ENCODE data around the gene TRMT61B.

Gene TRMT61B

DNA sequence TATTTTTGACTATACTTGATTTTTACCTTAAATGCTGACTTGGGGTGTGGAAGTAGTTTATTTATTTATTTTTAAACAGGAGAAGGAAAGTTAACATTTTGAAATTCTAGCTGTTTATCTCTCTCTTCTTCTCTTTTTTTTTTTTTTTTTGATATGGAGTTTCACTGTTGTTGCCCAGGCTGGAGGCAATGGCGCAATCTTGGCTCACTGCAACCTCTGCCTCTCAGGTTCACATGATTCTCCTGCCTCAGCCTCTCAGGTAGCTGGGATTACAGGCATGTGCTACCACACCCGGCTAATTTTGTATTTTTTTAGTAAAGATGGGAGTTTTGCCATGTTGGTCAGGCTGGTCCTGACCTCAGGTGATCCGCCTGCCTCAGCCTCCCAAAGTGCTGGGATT lies 35.4 kb upstream of the TRMT61B start:
- no peak overlapping the region for H3K4me3 ChIP-seq (ENCODE audit: control insufficient read depth in 1 of 7, extremely low read depth in 1 of 7, insufficient read depth in 4 of 7, low read depth in 2 of 7, low read length in 6 of 7)
- POLR2A ChIA-PET = no interaction called here
- H3K36me3 ChIP-seq (ENCODE audit: control insufficient read depth in 4 of 4, insufficient read depth in 4 of 4, low read length in 3 of 4) = peaks cover 32 to 73% (median 54%) of the 10 kb centered on the region in 4 experiments
- CTCF ChIA-PET = interaction anchor here (1.1 kb wide), 1 partner anchor 18 kb away, joined by 3 read pairs; no protein-coding TSS in a partner anchor
- no peaks in the 10 kb centered on the region for H3K27me3 ChIP-seq (replicated peaks in 2 of 5; ENCODE audit: control insufficient read depth in 4 of 5, insufficient read depth in 5 of 5, low read length in 4 of 5)
- no peak for DNase-seq
- 100% methylated on average over 1 of the region's 3 CpGs for WGBS (ENCODE audit: insufficient coverage)
- no peaks in the 10 kb centered on the region for H3K9me3 ChIP-seq (ENCODE audit: control extremely low read depth in 1 of 5, control insufficient read depth in 4 of 5, insufficient read depth in 2 of 5, low read depth in 1 of 5, low read length in 4 of 5)
- H3K4me1 ChIP-seq (ENCODE audit: control extremely low read depth in 1 of 4, control insufficient read depth in 4 of 4, insufficient read depth in 4 of 4, low read length in 3 of 4) = no peaks in the 10 kb centered on the region
- H3K27ac ChIP-seq (ENCODE audit: insufficient read depth in 1 of 2, low read depth in 1 of 2, low read length in 2 of 2, poor library complexity in 1 of 2, severe bottlenecking in 2 of 2) = no peak overlapping the region

DNA sequence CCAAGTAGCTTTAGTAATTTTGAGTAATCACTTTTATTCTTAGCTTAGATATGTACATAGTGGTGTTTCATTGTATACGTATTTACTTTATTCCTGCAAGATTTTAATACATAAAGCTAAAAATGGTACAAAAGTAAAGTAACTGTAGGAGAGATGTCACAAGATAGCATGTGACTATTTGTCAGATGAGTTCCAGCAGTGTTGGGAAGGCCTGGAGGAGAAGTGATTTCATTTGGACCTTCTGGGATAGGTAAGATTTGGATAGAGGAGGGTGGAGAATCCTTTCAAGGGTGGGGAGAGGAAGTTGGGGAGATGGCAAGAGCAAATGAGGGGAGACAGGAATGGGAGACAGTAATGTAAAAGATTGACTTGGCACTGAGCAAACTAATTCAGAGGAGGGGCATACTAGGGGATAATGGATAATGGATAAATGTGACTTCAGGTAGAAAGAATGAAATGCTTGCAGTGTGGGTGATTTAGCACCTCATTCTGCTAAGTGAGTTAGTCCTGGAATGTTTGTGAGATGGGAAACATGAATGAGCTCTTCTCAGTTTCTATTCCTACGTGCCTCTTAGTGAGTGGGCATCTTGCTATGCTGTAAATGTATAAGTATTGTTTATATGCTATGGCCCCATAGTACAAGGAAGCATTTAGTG lies 34.8 kb upstream of the TRMT61B start:
- ChIA-PET CTCF (interaction anchor here (0.7 to 1.1 kb wide), 2 partner anchors 10 to 19 kb away, joined by 3 read pairs; partner anchors contain the start of gene WDR43), POLR2A (no interaction called here)
- H3K27me3 ChIP-seq (replicated peaks in 2 of 5; ENCODE audit: control insufficient read depth in 4 of 5, insufficient read depth in 5 of 5, low read length in 4 of 5) = no peaks in the 10 kb centered on the region
- WGBS (ENCODE audit: insufficient coverage) = no CpG with 5 or more reads among the region's 2 CpGs
- no peak overlapping the region for H3K4me3 ChIP-seq (ENCODE audit: control insufficient read depth in 1 of 7, extremely low read depth in 1 of 7, insufficient read depth in 4 of 7, low read depth in 2 of 7, low read length in 6 of 7)
- H3K4me1 ChIP-seq (ENCODE audit: control extremely low read depth in 1 of 4, control insufficient read depth in 4 of 4, insufficient read depth in 4 of 4, low read length in 3 of 4) = no peaks in the 10 kb centered on the region
- peaks cover 31 to 69% (median 52%) of the 10 kb centered on the region in 4 experiments for H3K36me3 ChIP-seq (ENCODE audit: control insufficient read depth in 4 of 4, insufficient read depth in 4 of 4, low read length in 3 of 4)
- H3K27ac ChIP-seq (ENCODE audit: insufficient read depth in 1 of 2, low read depth in 1 of 2, low read length in 2 of 2, poor library complexity in 1 of 2, severe bottlenecking in 2 of 2) = no peak overlapping the region
- DNase-seq = no peak
- H3K9me3 ChIP-seq (ENCODE audit: control extremely low read depth in 1 of 5, control insufficient read depth in 4 of 5, insufficient read depth in 2 of 5, low read depth in 1 of 5, low read length in 4 of 5) = no peaks in the 10 kb centered on the region

DNA sequence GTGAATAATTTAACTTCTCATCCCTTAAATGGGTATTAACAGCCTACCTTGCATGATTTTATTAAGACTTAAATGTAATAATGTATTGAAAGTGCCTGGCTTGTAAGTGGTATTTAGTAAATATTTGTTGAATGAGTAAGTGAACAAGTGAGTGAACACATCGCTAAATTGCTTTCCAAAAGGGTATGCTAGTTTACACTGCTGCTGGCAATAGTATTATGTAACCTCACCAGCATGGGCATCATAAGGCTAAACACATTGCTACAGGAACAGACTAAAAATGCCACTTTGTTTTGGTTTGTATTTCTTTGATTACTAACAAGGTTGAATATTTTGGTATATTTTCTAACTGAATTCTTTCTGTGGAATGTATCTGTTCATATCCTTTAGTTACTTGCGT lies 34.2 kb upstream of the TRMT61B start:
- peaks cover 30 to 64% (median 46%) of the 10 kb centered on the region in 4 experiments for H3K36me3 ChIP-seq (ENCODE audit: control insufficient read depth in 4 of 4, insufficient read depth in 4 of 4, low read length in 3 of 4)

DNA sequence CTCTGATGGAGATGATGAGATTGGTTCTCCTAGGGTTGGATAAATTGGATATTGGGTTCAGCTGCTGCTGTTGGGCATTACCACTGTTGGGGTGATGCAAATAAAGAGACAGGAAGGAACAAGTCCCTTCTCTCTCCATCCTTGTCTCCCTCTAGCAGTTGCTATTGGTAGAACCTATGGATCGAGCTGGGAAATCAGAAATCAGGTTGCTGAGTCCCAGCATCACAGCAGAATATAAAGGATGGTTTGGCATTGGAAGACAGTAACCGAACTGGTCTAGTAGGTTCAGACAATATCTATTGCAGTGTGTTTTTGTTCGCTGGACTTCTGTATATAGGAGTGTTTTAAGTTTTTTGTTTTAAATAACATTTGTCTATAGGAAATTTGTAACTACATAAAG lies 32.5 kb upstream of the TRMT61B start:
- CTCF ChIA-PET = no interaction called here
- WGBS (ENCODE audit: insufficient coverage) = 92% methylated on average over 2 of the region's 3 CpGs
- Histone ChIP-seq H3K27ac (ENCODE audit: insufficient read depth in 1 of 2, low read depth in 1 of 2, low read length in 2 of 2, poor library complexity in 1 of 2, severe bottlenecking in 2 of 2) (no peak overlapping the region), H3K27me3 (replicated peaks in 2 of 5; ENCODE audit: control insufficient read depth in 4 of 5, insufficient read depth in 5 of 5, low read length in 4 of 5) (no peaks in the 10 kb centered on the region), H3K36me3 (ENCODE audit: control insufficient read depth in 4 of 4, insufficient read depth in 4 of 4, low read length in 3 of 4) (peaks cover 23 to 48% (median 35%) of the 10 kb centered on the region in 4 experiments), H3K9me3 (ENCODE audit: control extremely low read depth in 1 of 5, control insufficient read depth in 4 of 5, insufficient read depth in 2 of 5, low read depth in 1 of 5, low read length in 4 of 5) (no peaks in the 10 kb centered on the region), H3K4me3 (ENCODE audit: control insufficient read depth in 1 of 7, extremely low read depth in 1 of 7, insufficient read depth in 4 of 7, low read depth in 2 of 7, low read length in 6 of 7) (no peak overlapping the region), H3K4me1 (ENCODE audit: control extremely low read depth in 1 of 4, control insufficient read depth in 4 of 4, insufficient read depth in 4 of 4, low read length in 3 of 4) (peaks cover 0 to 15% (median 5%) of the 10 kb centered on the region in 4 experiments)
- POLR2A ChIA-PET = interaction anchor here (0.6 kb wide), 1 partner anchor 32 kb away, joined by 3 read pairs; the partner anchor contains the start of gene TRMT61B
- DNase-seq = no peak

More for the DNA sequence above, 34.2 kb upstream of the TRMT61B start:
- 100% methylated on average over 1 of the region's 2 CpGs for WGBS (ENCODE audit: insufficient coverage)
- H3K9me3 ChIP-seq (ENCODE audit: control extremely low read depth in 1 of 5, control insufficient read depth in 4 of 5, insufficient read depth in 2 of 5, low read depth in 1 of 5, low read length in 4 of 5) = no peaks in the 10 kb centered on the region
- H3K27ac ChIP-seq (ENCODE audit: insufficient read depth in 1 of 2, low read depth in 1 of 2, low read length in 2 of 2, poor library complexity in 1 of 2, severe bottlenecking in 2 of 2) = no peak overlapping the region
- peaks cover 0 to under 1% (median 0%) of the 10 kb centered on the region in 4 experiments for H3K4me1 ChIP-seq (ENCODE audit: control extremely low read depth in 1 of 4, control insufficient read depth in 4 of 4, insufficient read depth in 4 of 4, low read length in 3 of 4)
- CTCF ChIA-PET = interaction anchor here (0.7 kb wide), 1 partner anchor 10 kb away, joined by 3 read pairs; the partner anchor contains the start of gene WDR43
- POLR2A ChIA-PET = no interaction called here
- no peak for DNase-seq
- H3K27me3 ChIP-seq (replicated peaks in 2 of 5; ENCODE audit: control insufficient read depth in 4 of 5, insufficient read depth in 5 of 5, low read length in 4 of 5) = no peaks in the 10 kb centered on the region
- no peak overlapping the region for H3K4me3 ChIP-seq (ENCODE audit: control insufficient read depth in 1 of 7, extremely low read depth in 1 of 7, insufficient read depth in 4 of 7, low read depth in 2 of 7, low read length in 6 of 7)

DNA sequence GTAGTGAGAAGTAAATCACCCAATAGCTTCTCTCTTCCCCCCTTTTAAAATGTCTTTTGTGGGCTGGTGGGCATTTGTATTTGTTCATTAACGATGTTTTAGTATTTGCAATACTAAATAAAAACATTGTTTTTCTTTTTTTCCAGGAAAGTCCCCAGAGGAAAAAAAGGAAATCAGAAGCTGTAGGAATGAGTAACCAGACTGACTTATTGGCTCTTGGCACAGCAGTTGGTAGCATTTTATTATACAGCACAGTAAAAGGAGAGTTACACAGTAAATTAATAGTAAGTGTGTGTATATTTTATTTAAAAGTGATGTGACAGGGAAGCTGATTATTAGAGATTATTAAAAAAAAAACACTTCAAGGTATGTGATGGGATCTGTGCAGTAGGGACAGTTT lies 31.7 kb upstream of the TRMT61B start:
- no peak for DNase-seq
- H3K4me3 ChIP-seq (ENCODE audit: control insufficient read depth in 1 of 7, extremely low read depth in 1 of 7, insufficient read depth in 4 of 7, low read depth in 2 of 7, low read length in 6 of 7) = no peak overlapping the region
- ChIA-PET POLR2A (interaction anchor here (0.6 kb wide), 1 partner anchor 46 kb away, joined by 3 read pairs; no protein-coding TSS in a partner anchor), CTCF (interaction anchor here (1.3 kb wide), 1 partner anchor 8 kb away, joined by 4 read pairs; no protein-coding TSS in a partner anchor)
- H3K4me1 ChIP-seq (ENCODE audit: control extremely low read depth in 1 of 4, control insufficient read depth in 4 of 4, insufficient read depth in 4 of 4, low read length in 3 of 4) = peaks cover 2 to 23% (median 10%) of the 10 kb centered on the region in 4 experiments
- no peaks in the 10 kb centered on the region for H3K27me3 ChIP-seq (replicated peaks in 2 of 5; ENCODE audit: control insufficient read depth in 4 of 5, insufficient read depth in 5 of 5, low read length in 4 of 5)
- no peak overlapping the region for H3K27ac ChIP-seq (ENCODE audit: insufficient read depth in 1 of 2, low read depth in 1 of 2, low read length in 2 of 2, poor library complexity in 1 of 2, severe bottlenecking in 2 of 2)
- H3K36me3 ChIP-seq (ENCODE audit: control insufficient read depth in 4 of 4, insufficient read depth in 4 of 4, low read length in 3 of 4) = peaks cover 18 to 44% (median 31%) of the 10 kb centered on the region in 4 experiments
- no peaks in the 10 kb centered on the region for H3K9me3 ChIP-seq (ENCODE audit: control extremely low read depth in 1 of 5, control insufficient read depth in 4 of 5, insufficient read depth in 2 of 5, low read depth in 1 of 5, low read length in 4 of 5)
- WGBS (ENCODE audit: insufficient coverage) = no CpG with 5 or more reads among the region's 1 CpG

DNA sequence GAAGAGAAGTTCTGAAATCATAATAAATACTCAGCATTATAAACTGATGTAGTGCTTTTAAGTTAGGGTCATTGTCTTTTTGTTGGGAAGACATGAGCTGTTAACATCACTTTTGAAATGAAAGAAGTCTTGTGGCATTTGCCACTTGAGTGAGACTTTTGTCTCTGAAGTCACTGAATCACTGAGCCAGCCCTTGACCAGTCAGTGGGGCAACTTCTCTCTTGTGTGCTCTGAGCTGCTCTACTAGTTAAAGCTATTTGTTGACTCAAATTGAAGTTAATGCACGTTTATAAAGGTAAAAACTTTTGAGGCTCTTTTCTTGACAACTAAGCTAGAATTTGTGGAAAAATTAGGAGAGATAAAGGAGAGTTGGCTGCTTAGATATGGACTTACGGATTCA lies 31.1 kb upstream of the TRMT61B start:
- Histone ChIP-seq H3K9me3 (ENCODE audit: control extremely low read depth in 1 of 5, control insufficient read depth in 4 of 5, insufficient read depth in 2 of 5, low read depth in 1 of 5, low read length in 4 of 5) (no peaks in the 10 kb centered on the region), H3K36me3 (ENCODE audit: control insufficient read depth in 4 of 4, insufficient read depth in 4 of 4, low read length in 3 of 4) (peaks cover 14 to 38% (median 25%) of the 10 kb centered on the region in 4 experiments), H3K27ac (ENCODE audit: insufficient read depth in 1 of 2, low read depth in 1 of 2, low read length in 2 of 2, poor library complexity in 1 of 2, severe bottlenecking in 2 of 2) (no peak overlapping the region), H3K27me3 (replicated peaks in 2 of 5; ENCODE audit: control insufficient read depth in 4 of 5, insufficient read depth in 5 of 5, low read length in 4 of 5) (no peaks in the 10 kb centered on the region), H3K4me3 (ENCODE audit: control insufficient read depth in 1 of 7, extremely low read depth in 1 of 7, insufficient read depth in 4 of 7, low read depth in 2 of 7, low read length in 6 of 7) (no peak overlapping the region), H3K4me1 (ENCODE audit: control extremely low read depth in 1 of 4, control insufficient read depth in 4 of 4, insufficient read depth in 4 of 4, low read length in 3 of 4) (peaks cover 5 to 29% (median 15%) of the 10 kb centered on the region in 4 experiments)
- WGBS (ENCODE audit: insufficient coverage) = 82% methylated on average over 2 of the region's 2 CpGs
- DNase-seq = no peak
- CTCF ChIA-PET = interaction anchor here (1.3 kb wide), 1 partner anchor 9 kb away, joined by 4 read pairs; no protein-coding TSS in a partner anchor
- POLR2A ChIA-PET = no interaction called here

DNA sequence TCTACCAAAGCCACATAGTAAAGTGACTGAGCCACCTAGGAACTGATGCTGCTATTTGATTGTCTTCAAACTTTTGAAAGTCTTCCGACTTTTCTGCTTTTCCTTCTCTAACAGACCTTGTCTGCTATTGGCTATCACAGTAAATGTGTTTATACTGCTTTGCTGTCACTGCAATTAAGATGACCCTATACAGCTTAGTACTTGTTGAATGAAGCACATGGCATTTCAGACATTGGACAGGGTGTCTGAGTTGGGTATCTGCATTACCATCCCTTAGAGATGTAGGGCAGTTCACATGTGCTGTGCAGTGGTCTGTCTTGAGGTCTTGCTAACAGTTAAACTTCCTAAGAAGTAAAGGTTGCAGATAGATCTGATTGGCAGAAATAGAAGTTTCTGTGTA lies 27.9 kb upstream of the TRMT61B start:
- peaks cover 13 to 38% (median 21%) of the 10 kb centered on the region in 4 experiments for H3K4me1 ChIP-seq (ENCODE audit: control extremely low read depth in 1 of 4, control insufficient read depth in 4 of 4, insufficient read depth in 4 of 4, low read length in 3 of 4)
- ChIA-PET CTCF (no interaction called here), POLR2A (interaction anchor here (0.5 kb wide), 1 partner anchor 62 kb away, joined by 3 read pairs; no protein-coding TSS in a partner anchor)
- no CpG with 5 or more reads among the region's 1 CpG for WGBS (ENCODE audit: insufficient coverage)
- no peak for DNase-seq
- no peaks in the 10 kb centered on the region for H3K27me3 ChIP-seq (replicated peaks in 2 of 5; ENCODE audit: control insufficient read depth in 4 of 5, insufficient read depth in 5 of 5, low read length in 4 of 5)
- H3K4me3 ChIP-seq (ENCODE audit: control insufficient read depth in 1 of 7, extremely low read depth in 1 of 7, insufficient read depth in 4 of 7, low read depth in 2 of 7, low read length in 6 of 7) = peak overlapping the region in 1 of 7 experiments; percentile 12
- H3K9me3 ChIP-seq (ENCODE audit: control extremely low read depth in 1 of 5, control insufficient read depth in 4 of 5, insufficient read depth in 2 of 5, low read depth in 1 of 5, low read length in 4 of 5) = no peaks in the 10 kb centered on the region
- H3K27ac ChIP-seq (ENCODE audit: insufficient read depth in 1 of 2, low read depth in 1 of 2, low read length in 2 of 2, poor library complexity in 1 of 2, severe bottlenecking in 2 of 2) = no peak overlapping the region
- peaks cover 5 to 15% (median 10%) of the 10 kb centered on the region in 4 experiments for H3K36me3 ChIP-seq (ENCODE audit: control insufficient read depth in 4 of 4, insufficient read depth in 4 of 4, low read length in 3 of 4)

Measured in common myeloid progenitor, CD34-positive (primary cell).